ENCODE data around the gene RPS3A.
"Not testable (repeated sequence)": the region's sequence is repeated elsewhere in the genome, so short reads cannot be mapped to it uniquely, and the experiment has no call there.

Gene RPS3A
- long read RNA-seq, transcript RPS3A-201 (6 exons, 934 nt): major isoform, 7,856 of 8,092 reads
- long read RNA-seq, transcript RPS3A-210 (6 exons, 845 nt): minor isoform, 5 of 8,092 reads
- long read RNA-seq, transcript RPS3A-205 (6 exons, 674 nt): minor isoform, 23 of 8,092 reads
- long read RNA-seq, partial matches to known transcripts: 54 of 8,092 reads
- long read RNA-seq, other reads (novel, unspliced or antisense): 147 of 8,092 reads

DNA sequence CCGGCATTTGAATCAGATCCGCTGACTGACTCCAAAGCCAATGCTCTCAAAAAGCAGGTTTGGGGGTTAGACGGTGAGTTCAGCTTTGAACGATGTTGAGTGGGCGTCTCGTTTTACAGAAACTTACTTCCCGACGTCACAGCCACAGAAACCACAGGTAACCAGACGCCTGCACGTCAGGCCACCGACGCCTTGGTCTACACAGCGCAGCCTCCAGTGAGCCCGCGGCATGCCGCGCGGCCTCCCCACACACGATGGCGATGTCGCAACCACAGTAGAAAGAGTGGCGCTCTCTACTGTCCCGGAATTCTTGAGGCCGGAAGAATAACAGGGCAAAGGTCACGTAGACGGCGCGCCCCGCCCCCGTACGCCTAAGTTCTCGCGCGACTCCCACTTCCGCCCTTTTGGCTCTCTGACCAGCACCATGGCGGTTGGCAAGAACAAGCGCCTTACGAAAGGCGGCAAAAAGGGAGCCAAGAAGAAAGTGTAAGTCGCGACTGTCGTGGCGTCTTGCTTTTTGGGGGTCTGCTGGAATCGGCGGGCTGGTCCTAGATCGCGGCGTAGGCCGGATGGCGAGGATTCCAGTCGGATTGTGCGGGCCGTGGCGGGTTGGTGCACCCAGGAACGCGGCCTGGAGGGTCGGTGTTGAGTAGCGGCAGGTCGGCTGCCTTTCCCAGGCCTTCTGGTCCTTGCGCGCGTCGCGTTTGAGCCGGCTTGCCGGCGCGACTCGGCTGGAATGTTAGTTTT lies at the start of gene RPS3A:
Gene RPS3A (plus strand): TSS at position 400 of the 747 bp plus-strand sequence. CDS start 25 bp downstream, at position 425.
- H3K27me3 ChIP-seq (ENCODE audit: insufficient read depth, poor library complexity, severe bottlenecking): no peaks in the 10 kb centered on the region
- H3K4me3 ChIP-seq (replicated peaks; ENCODE audit: insufficient read depth, low read length): peak within 1 kb of the TSS; percentile 70
- H3K27ac ChIP-seq (replicated peaks): peak within 1 kb of the TSS; percentile 94
- peak; percentile 98 for DNase-seq (ENCODE audit: low read depth in 1 of 2, low spot score in 1 of 2)
- peak; percentile 43; the same call in 1 of the 2 replicates for TF ChIP-seq SPI1 (IDR thresholded peaks at IDR 0.05; ENCODE audit: borderline replicate concordance, low read depth)
- peak; percentile 85 for TF ChIP-seq GABPA (IDR thresholded peaks at IDR 0.05; ENCODE audit: low read depth)
- peak; percentile 84 for TF ChIP-seq REST (IDR thresholded peaks at IDR 0.05; ENCODE audit: insufficient replicate concordance, low read depth)
- TF ChIP-seq POLR2AphosphoS5 (IDR thresholded peaks at IDR 0.05; ENCODE audit: low read depth): peak; percentile 98
- peak; percentile 85 for TF ChIP-seq CTCF (IDR thresholded peaks at IDR 0.05; ENCODE audit: insufficient read depth, low read length)

DNA sequence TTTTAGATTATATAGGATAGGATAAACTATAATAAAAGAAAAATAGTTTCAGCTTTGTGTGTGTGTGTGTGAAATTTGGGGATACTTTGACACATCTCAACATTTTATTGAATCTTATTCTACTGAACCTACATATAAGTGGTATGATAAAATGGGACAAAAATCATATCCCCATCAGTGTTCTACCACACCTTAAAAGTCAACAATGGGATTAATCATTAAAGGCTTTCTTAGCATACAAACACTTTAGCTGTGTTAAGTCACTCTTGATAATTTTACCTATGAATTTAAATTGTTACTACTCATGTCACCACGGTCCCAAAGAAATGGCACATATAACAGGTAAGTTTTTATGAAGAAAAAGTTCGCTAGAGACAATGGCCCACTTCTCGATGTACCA lies 46.6 kb upstream of the RPS3A start:
- Histone ChIP-seq H3K27me3 (ENCODE audit: insufficient read depth, poor library complexity, severe bottlenecking) (no peaks in the 10 kb centered on the region), H3K27ac (replicated peaks) (no peak overlapping the region), H3K4me3 (replicated peaks; ENCODE audit: insufficient read depth, low read length) (no peak overlapping the region)
- no peak for DNase-seq (ENCODE audit: low read depth in 1 of 2, low spot score in 1 of 2)
- TF ChIP-seq GABPA (IDR thresholded peaks at IDR 0.05; ENCODE audit: low read depth): no peak
- no peak for TF ChIP-seq CTCF (IDR thresholded peaks at IDR 0.05; ENCODE audit: insufficient read depth, low read length)
- no peak for TF ChIP-seq POLR2AphosphoS5 (IDR thresholded peaks at IDR 0.05; ENCODE audit: low read depth)
- TF ChIP-seq REST (IDR thresholded peaks at IDR 0.05; ENCODE audit: insufficient replicate concordance, low read depth): no peak
- TF ChIP-seq SPI1 (IDR thresholded peaks at IDR 0.05; ENCODE audit: borderline replicate concordance, low read depth): no peak

DNA sequence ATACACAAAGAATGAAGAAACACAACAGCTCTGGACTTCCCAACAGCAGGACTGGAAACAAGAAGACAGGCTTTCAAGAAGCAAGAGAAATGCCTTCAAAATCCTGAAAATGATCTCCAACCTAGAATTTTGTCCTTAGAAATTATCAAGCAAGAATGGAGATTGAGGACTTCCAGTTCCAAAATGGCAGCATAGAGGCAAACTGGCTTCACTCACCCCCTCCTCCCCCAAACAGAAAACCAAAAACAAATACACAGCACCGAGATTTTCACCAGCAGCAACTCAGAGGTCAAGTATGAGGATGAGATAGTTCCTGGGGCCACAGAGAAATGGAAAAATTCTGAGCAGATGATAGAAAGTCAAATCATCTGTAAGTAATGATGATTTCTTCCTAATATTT lies 43.9 kb upstream of the RPS3A start:
- no peak for TF ChIP-seq SPI1 (IDR thresholded peaks at IDR 0.05; ENCODE audit: borderline replicate concordance, low read depth)
- H3K4me3 ChIP-seq (replicated peaks; ENCODE audit: insufficient read depth, low read length): no peak overlapping the region
- no peaks in the 10 kb centered on the region for H3K27me3 ChIP-seq (ENCODE audit: insufficient read depth, poor library complexity, severe bottlenecking)
- no peak overlapping the region for H3K27ac ChIP-seq (replicated peaks)
- DNase-seq (ENCODE audit: low read depth in 1 of 2, low spot score in 1 of 2): no peak

DNA sequence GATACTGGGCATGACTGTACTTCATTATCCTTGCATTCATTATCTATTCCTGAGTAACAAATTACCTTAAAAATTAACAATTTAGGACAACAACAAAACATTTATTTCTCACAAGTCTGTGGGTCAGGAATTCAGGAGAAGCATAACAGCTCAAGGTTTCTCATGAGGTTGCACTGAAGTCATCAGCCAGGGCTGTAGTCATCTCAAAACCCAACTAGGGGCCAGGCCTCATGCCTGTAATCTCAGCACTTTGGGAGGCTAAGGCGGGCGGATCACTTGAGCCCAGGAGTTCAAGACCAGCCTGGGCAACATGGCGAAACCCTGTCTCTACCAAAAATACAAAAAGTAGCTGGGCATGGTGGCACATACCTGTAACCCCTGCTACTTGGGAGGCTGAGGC lies 36.3 kb upstream of the RPS3A start:
- not testable (repeated sequence) for DNase-seq (ENCODE audit: low read depth in 1 of 2, low spot score in 1 of 2); H3K27ac ChIP-seq (replicated peaks); H3K4me3 ChIP-seq (replicated peaks; ENCODE audit: insufficient read depth, low read length); H3K27me3 ChIP-seq (ENCODE audit: insufficient read depth, poor library complexity, severe bottlenecking)

Measured in HL-60 (cell line).